Gastrocnemius medialis (tissue), 4 donors: ENCODE results near the gene PAX8. TPM values are rescaled to one million over a fixed set of nuclear protein-coding genes. Genes with fewer than 3 reads are reported as not detected.

ENCODE experiments used
- ATAC-seq, 2 donors: fragments of 150-250 bp; one replicate each; pipeline ENCODE4 v1.9.1; 2016
- DNase-seq, 2 donors: peaks; one replicate each; pipeline ENCODE4 v3.0.0-alpha.2; 2019
- H3K27ac ChIP-seq, 4 donors: fragments of 200-600 bp; sonication (generic); 1 replicate in 1 of 4; 2 replicates in 3 of 4; pipeline ENCODE4 v1.5.1; 2016 to 2018; ENCODE audit warnings: mild to moderate bottlenecking in 2 of 4, moderate library complexity in 1 of 4
- H3K27me3 ChIP-seq, 3 donors: fragments of 200-600 bp; sonication (generic) in 2 of 3; 1 replicate in 1 of 3; 2 replicates in 2 of 3; pipeline versions ENCODE4 v1.5.1 to v1.6.0; 2016 to 2019; ENCODE audit warnings: mild to moderate bottlenecking in 1 of 3, moderate library complexity in 1 of 3
- H3K36me3 ChIP-seq, 2 donors: fragments of 200-600 bp; sonication (generic) in 1 of 2; one replicate each; pipeline ENCODE4 v1.5.1; 2017 to 2018
- H3K4me1 ChIP-seq, 2 donors: fragments of 200-600 bp; sonication (generic) in 1 of 2; one replicate each; pipeline ENCODE4 v1.5.1; 2016 to 2017; ENCODE audit warnings: mild to moderate bottlenecking in 2 of 2
- H3K4me3 ChIP-seq, 4 donors: fragments of 200-600 bp; sonication (generic) in 3 of 4; 1 replicate in 1 of 4; 2 replicates in 3 of 4; pipeline ENCODE4 v1.5.1; 2016 to 2019; ENCODE audit warnings: mild to moderate bottlenecking in 2 of 4
- H3K9me3 ChIP-seq, 3 donors: fragments of 200-600 bp; sonication (generic) in 2 of 3; 1 replicate in 1 of 3; 2 replicates in 2 of 3; pipeline ENCODE4 v1.5.1; 2016 to 2019
- CTCF ChIP-seq, 5 experiments: fragments of 450-650 bp in 3 of 5; fragments of 200-600 bp in 2 of 5; sonication (generic) in 2 of 5; IDR thresholded peaks in 4 of 5; conservative IDR thresholded peaks in 1 of 5; 1 replicate in 4 of 5; 2 replicates in 1 of 5; pipeline ENCODE4 v1.5.1; 2016 to 2019; ENCODE audit warnings: antibody characterized with exemption in 5 of 5, mild to moderate bottlenecking in 3 of 5, moderate library complexity in 3 of 5
- POLR2A ChIP-seq, 2 donors: fragments of 450-650 bp; IDR thresholded peaks; one replicate each; pipeline ENCODE4 v1.6.1; 2017; ENCODE audit warnings: antibody characterized with exemption in 2 of 2, mild to moderate bottlenecking in 2 of 2, moderate library complexity in 2 of 2
- in situ Hi-C, 4 donors: fragments of 200-750 bp; cut with MboI; loops; one replicate each; pipeline versions ENCODE4 v1.15.0 to v1.8.0; 2017; ENCODE audit warnings: low sequenced_read_pairs in 4 of 4
- intact Hi-C: fragments of 100-400 bp; cut with DNase I; formaldehyde crosslinking; loops from one replicate; pipeline ENCODE4 v1.15.1; 2023; ENCODE audit warnings: low total_unique reads
- total RNA-seq, 4 donors: library from RNA; depleted of rRNA; stranded (reverse); fragments of >200 nt; gene quantifications; one replicate each; pipeline versions ENCODE4 v1.1.0 to v1.2.3, GENCODE V29; 2016

Gene PAX8
- total RNA-seq, 4 donors from 2014 or later, result 0.27 to 8.7 (median 2.1) TPM

- DNase-seq (no peak), ATAC-seq (no peak)
- Histone ChIP-seq H3K9me3 (no peaks in the 10 kb centered on the region), H3K4me3 (no peak overlapping the region), H3K36me3 (no peaks in the 10 kb centered on the region), H3K4me1 (peaks cover 0 to 3% of the 10 kb centered on the region in 2 donors), H3K27me3 (no peaks in the 10 kb centered on the region), H3K27ac (no peak overlapping the region)
- no peak for TF ChIP-seq CTCF (IDR thresholded peaks at IDR 0.05 in 4 of 5, conservative IDR thresholded peaks at IDR 0.05 in 1 of 5)
- no peak for TF ChIP-seq POLR2A (IDR thresholded peaks at IDR 0.05)
- intact Hi-C loops, result loop anchor here (10.0 kb wide), 1 partner anchor 78 kb away; no protein-coding TSS in a partner anchor
- in situ Hi-C loops, result no loop called here
These were observed 71.7 kb downstream of the PAX8 start for GRCh38 chr2:113207021-113207420.

DNA sequence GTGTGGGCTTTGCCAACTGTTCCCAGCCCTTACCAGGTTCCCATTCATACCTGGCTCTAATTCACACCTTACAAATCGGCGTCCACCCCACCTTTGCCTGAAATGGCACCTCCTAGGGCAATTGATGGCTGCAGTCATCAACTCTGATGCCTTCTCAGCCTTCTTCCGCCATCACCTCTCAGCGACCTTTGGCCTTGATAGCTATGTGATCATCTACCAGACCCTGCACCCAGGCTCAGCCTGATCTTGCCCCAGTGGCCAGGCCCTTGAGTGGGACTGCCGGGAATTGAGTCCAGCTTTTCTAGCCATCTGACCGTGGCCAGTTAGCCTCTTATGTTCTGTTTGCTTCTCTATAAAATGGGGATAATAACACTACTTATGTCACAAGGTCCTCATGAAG is 72.5 kb downstream of the PAX8 start:
- intact Hi-C loops, result loop anchor here (10.0 kb wide), 1 partner anchor 79 kb away; no protein-coding TSS in a partner anchor
- TF ChIP-seq POLR2A (IDR thresholded peaks at IDR 0.05) (no peak), CTCF (IDR thresholded peaks at IDR 0.05 in 4 of 5, conservative IDR thresholded peaks at IDR 0.05 in 1 of 5) (no peak)
- no peaks in the 10 kb centered on the region for H3K4me1 ChIP-seq
- no peak overlapping the region for H3K4me3 ChIP-seq
- in situ Hi-C loops, result no loop called here
- H3K9me3 ChIP-seq, result no peaks in the 10 kb centered on the region
- no peaks in the 10 kb centered on the region for H3K36me3 ChIP-seq
- no peak for ATAC-seq
- H3K27me3 ChIP-seq, result no peaks in the 10 kb centered on the region
- DNase-seq, result no peak
- no peak overlapping the region for H3K27ac ChIP-seq

- intact Hi-C loops, result loop anchor here (2.0 to 10.0 kb wide), 3 partner anchors 43 to 167 kb away; no protein-coding TSS in a partner anchor
- ATAC-seq (peak; percentile 82 to 85), DNase-seq (peak; percentile 43 to 62)
- in situ Hi-C loops, result no loop called here
- Histone ChIP-seq H3K9me3 (no peaks in the 10 kb centered on the region), H3K4me1 (peaks cover 0 to 3% of the 10 kb centered on the region in 2 donors), H3K27me3 (no peaks in the 10 kb centered on the region), H3K36me3 (no peaks in the 10 kb centered on the region), H3K4me3 (no peak overlapping the region), H3K27ac (no peak overlapping the region)
- TF ChIP-seq POLR2A (IDR thresholded peaks at IDR 0.05) (no peak), CTCF (IDR thresholded peaks at IDR 0.05 in 4 of 5, conservative IDR thresholded peaks at IDR 0.05 in 1 of 5) (peak; percentile 65 to 82 (median 72))
These were observed 74.7 kb downstream of the PAX8 start for GRCh38 chr2:113203901-113204519.

- in situ Hi-C loops, result no loop called here
- no peak for TF ChIP-seq CTCF (IDR thresholded peaks at IDR 0.05 in 4 of 5, conservative IDR thresholded peaks at IDR 0.05 in 1 of 5)
- no peak for TF ChIP-seq POLR2A (IDR thresholded peaks at IDR 0.05)
- H3K4me1 ChIP-seq, result peaks cover 0 to 3% of the 10 kb centered on the region in 2 donors
- intact Hi-C loops, result loop anchor here (5.0 to 10.0 kb wide), 2 partner anchors 44 to 82 kb away; no protein-coding TSS in a partner anchor
- H3K9me3 ChIP-seq, result no peaks in the 10 kb centered on the region
- H3K27ac ChIP-seq, result no peak overlapping the region
- no peaks in the 10 kb centered on the region for H3K36me3 ChIP-seq
- no peaks in the 10 kb centered on the region for H3K27me3 ChIP-seq
- ATAC-seq, result no peak
- no peak overlapping the region for H3K4me3 ChIP-seq
- DNase-seq, result no peak
These were observed 75.5 kb downstream of the PAX8 start for GRCh38 chr2:113203217-113203530.
